Measurements from ENCODE around the gene AKR7A2.

The AKR7A2 gene

DNA sequence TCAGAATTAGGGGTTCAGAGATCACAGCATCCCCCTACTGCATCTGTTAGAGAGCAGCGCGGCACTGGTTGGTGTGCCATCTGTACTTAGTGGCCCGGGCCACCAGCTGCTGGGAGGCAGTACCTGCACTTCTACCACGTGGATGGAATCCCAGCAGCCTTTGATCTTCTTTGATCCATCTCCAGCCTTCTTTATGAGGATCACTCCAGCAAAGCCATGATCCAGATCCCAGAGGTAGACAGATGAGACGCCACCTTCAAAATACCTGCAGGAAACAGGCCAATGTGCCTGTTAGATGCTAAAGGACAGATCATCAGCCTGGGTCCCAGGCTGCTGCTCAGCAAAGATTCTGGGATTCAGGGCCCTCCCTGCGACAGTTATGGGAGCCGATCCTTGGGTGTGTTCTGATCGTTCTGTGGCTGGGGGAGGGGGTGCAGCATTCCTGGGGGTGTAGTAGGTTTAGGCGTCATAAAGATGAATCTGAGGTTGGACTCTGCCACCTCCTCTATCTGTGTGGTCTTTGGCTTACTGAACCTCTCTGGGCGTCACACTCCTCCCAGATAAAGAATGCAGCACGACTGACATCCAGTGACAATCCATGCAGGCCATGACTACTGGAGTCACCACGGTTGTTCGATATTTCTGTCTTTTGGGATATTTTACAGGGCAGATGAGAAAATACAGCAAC is 45.5 kb upstream of the AKR7A2 start:
- no peak overlapping the region for H3K4me3 ChIP-seq (replicated peaks; ENCODE audit: low read depth, low read length)
- TF ChIP-seq, protein P1, sequence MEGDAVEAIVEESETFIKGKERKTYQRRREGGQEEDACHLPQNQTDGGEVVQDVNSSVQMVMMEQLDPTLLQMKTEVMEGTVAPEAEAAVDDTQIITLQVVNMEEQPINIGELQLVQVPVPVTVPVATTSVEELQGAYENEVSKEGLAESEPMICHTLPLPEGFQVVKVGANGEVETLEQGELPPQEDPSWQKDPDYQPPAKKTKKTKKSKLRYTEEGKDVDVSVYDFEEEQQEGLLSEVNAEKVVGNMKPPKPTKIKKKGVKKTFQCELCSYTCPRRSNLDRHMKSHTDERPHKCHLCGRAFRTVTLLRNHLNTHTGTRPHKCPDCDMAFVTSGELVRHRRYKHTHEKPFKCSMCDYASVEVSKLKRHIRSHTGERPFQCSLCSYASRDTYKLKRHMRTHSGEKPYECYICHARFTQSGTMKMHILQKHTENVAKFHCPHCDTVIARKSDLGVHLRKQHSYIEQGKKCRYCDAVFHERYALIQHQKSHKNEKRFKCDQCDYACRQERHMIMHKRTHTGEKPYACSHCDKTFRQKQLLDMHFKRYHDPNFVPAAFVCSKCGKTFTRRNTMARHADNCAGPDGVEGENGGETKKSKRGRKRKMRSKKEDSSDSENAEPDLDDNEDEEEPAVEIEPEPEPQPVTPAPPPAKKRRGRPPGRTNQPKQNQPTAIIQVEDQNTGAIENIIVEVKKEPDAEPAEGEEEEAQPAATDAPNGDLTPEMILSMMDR (IDR thresholded peaks at IDR 0.05; ENCODE audit: low read depth, low read length, missing control alignments) = no peak
- DNase-seq (ENCODE audit: extremely low read depth, low read depth) = no peak

DNA sequence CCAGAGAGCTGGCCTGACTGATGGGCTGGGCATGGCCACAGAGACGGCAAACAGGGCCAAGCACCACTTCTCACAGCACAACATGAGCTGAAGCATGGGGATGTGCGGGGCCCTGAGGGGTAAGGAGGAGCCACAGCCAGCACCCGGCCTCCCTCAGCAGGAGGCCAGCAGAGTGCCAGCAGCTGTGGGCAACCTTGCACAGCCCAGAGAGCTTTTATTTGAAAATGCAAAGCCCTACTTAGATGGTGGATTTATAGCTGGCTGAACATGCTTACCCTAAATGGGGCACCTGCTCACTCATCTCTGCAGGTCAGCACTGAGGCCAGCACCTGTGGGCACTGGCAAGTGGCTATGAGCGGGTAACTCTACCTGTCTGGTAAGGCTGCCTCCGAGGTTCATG is 44.3 kb upstream of the AKR7A2 start:
- no peak overlapping the region for H3K4me3 ChIP-seq (replicated peaks; ENCODE audit: low read depth, low read length)
- TF ChIP-seq, protein P1 (IDR thresholded peaks at IDR 0.05; ENCODE audit: low read depth, low read length, missing control alignments) = no peak
- no peak for DNase-seq (ENCODE audit: extremely low read depth, low read depth)

DNA sequence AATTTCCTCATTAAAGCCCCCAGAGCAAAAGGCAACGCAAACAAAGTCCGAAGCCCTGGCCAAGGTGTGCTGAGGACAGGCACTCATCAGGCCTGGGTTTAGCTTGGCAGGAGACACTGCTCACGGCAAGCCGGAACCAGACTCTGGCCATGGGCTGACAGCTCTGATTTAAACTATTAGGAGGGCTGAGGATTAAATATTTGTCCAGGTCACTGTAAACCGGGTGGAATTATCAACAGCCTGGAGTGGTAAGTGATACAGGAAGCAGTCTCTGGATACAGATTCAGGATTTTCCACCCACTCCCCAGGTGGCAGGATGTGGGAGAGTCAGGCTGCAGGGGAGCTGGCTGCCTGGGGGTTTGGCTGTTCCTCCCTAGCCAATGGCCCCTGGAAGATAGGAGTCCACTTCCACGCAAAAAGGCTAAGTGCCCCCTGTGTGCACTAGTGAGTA is 42.6 kb upstream of the AKR7A2 start:
- TF ChIP-seq, protein P1 (IDR thresholded peaks at IDR 0.05; ENCODE audit: low read depth, low read length, missing control alignments) = no peak
- no peak for DNase-seq (ENCODE audit: extremely low read depth, low read depth)
- no peak overlapping the region for H3K4me3 ChIP-seq (replicated peaks; ENCODE audit: low read depth, low read length)

DNA sequence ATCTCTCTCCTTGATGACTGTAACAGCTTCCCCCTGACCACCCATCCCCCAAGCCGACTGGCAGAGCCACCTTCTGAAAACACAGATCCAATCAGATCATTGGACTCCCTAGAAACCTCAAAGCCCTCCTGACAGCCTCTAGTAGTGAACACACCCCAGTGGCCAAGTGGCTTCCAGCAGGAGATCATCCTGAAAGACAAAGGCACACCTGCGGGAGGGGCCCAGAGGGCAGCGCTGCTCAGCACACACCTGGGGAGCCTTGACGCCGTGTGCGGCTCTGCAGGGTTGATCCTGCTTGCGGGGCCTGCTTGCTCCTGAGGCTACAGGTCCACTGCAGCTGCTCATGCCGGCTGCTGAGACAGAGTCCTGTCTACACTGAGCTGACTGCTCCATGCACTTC is 41.7 kb upstream of the AKR7A2 start:
- DNase-seq (ENCODE audit: extremely low read depth, low read depth) = no peak
- H3K4me3 ChIP-seq (replicated peaks; ENCODE audit: low read depth, low read length) = no peak overlapping the region
- TF ChIP-seq, protein P1 (IDR thresholded peaks at IDR 0.05; ENCODE audit: low read depth, low read length, missing control alignments) = no peak

DNA sequence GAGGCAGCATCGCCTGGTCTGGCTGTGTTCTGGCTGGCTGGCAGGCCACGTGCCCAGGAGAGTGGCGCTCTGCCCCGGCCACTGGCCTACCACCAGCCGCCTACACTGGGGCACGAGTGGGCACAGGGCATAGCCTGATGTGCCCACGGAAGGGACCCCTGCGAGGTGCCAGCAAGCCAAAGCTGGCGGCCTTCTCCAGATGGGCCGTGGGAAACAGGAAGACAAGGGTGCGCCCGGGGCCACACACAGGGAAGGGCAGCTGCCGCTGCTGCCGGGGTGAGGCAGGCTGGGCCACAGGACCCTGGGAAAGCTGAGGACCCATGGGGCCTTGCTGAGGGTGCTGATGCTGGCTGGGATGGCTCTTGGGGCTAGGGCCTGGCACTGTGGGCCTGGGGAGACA is 40.9 kb upstream of the AKR7A2 start:
- TF ChIP-seq, protein P1 (IDR thresholded peaks at IDR 0.05; ENCODE audit: low read depth, low read length, missing control alignments) = no peak
- no peak overlapping the region for H3K4me3 ChIP-seq (replicated peaks; ENCODE audit: low read depth, low read length)

DNA sequence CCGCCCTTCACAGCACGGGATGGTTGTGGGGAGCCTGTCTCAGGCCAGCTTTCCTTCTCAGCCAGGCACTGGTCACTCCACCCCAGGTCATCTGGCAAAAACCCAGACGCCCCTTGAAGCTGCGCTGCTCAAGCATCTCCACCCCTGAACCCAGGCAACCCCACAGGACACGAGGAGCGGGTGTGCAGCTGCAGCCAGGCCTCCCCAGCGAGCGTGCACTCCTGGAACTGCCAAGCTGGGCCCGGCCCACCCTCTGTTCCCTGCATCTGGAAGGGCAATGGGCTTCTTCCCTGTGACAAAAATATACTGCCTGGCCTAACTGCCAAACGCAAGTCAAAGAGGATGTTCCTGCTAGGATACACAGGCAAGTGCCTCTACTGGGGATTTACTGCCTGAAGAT is 39.9 kb upstream of the AKR7A2 start:
- H3K4me3 ChIP-seq (replicated peaks; ENCODE audit: low read depth, low read length) = no peak overlapping the region
- TF ChIP-seq, protein P1 (IDR thresholded peaks at IDR 0.05; ENCODE audit: low read depth, low read length, missing control alignments) = no peak
- DNase-seq (ENCODE audit: extremely low read depth, low read depth) = no peak

More for the DNA sequence above, 40.9 kb upstream of the AKR7A2 start:
- no peak for DNase-seq (ENCODE audit: extremely low read depth, low read depth)

DNA sequence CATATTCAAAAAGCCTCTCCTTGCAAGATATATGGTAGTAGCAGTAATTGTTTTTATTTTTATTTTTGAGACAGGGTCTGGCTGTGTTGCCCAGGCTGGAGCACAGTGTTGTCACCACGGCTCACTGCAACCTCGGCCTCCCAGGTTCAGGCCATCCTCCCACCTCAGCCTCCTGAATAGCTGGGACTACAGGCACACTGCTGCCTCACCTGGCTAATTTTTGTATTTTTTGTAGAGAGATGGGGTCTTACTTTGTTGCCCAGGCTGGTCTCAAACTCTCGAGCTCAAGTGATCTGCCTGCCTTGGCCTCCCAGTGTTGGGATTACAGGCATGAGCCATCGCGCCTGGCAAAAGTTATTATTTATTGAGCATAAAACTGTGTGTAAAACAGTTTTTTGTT is 38.6 kb upstream of the AKR7A2 start:
- DNase-seq (ENCODE audit: extremely low read depth, low read depth) = no peak
- H3K4me3 ChIP-seq (replicated peaks; ENCODE audit: low read depth, low read length) = no peak overlapping the region
- TF ChIP-seq, protein P1 (IDR thresholded peaks at IDR 0.05; ENCODE audit: low read depth, low read length, missing control alignments) = no peak

All from HFF-Myc (cell line).